Activated T-helper 2 cell treated with anti-CD3 and anti-CD28 coated beads, Interferon-gamma antibody, Interleukin-2, Interleukin-4, amounts not matched to agents 10 μg/mL and 5 μg/mL and 100 μg/mL, durations not matched to agents 14 hours and 24 hours and 36 hours (primary cell): ENCODE measurements around the gene TACC3. TPM values are rescaled to one million over a fixed set of nuclear protein-coding genes. Genes with fewer than 3 reads are reported as not detected.

ENCODE experiments used
- DNase-seq: peaks from one replicate; pipeline ENCODE4 v3.0.0; 2021; ENCODE audit warnings: low spot score
- H3K27ac Mint-ChIP-seq: one replicate; pipeline ENCODE4 v1.8.0; 2021; ENCODE audit warnings: mixed read lengths
- H3K27me3 Mint-ChIP-seq: one replicate; pipeline ENCODE4 v1.8.0; 2021; ENCODE audit warnings: low read depth, mixed read lengths
- H3K36me3 Mint-ChIP-seq: one replicate; pipeline ENCODE4 v1.8.0; 2021; ENCODE audit warnings: low read depth, mixed read lengths
- H3K4me1 Mint-ChIP-seq: one replicate; pipeline ENCODE4 v1.8.0; 2021; ENCODE audit warnings: low read depth, mixed read lengths
- H3K4me3 Mint-ChIP-seq: one replicate; pipeline ENCODE4 v1.8.0; 2021; ENCODE audit warnings: low read depth, mild to moderate bottlenecking, moderate library complexity, mixed read lengths
- H3K9me3 Mint-ChIP-seq: one replicate; pipeline ENCODE4 v1.8.0; 2021; ENCODE audit warnings: mixed read lengths
- intact Hi-C: fragments of 100-400 bp; cut with micrococcal nuclease; formaldehyde crosslinking; loops from one replicate; pipeline ENCODE4 v1.15.1; 2023
- total RNA-seq: library from RNA; stranded (reverse); gene quantifications from 2 replicates; pipeline ENCODE4 v1.2.3, GENCODE V29; 2022

The TACC3 gene
- 137 and 141 TPM in 2 replicates for total RNA-seq

DNA sequence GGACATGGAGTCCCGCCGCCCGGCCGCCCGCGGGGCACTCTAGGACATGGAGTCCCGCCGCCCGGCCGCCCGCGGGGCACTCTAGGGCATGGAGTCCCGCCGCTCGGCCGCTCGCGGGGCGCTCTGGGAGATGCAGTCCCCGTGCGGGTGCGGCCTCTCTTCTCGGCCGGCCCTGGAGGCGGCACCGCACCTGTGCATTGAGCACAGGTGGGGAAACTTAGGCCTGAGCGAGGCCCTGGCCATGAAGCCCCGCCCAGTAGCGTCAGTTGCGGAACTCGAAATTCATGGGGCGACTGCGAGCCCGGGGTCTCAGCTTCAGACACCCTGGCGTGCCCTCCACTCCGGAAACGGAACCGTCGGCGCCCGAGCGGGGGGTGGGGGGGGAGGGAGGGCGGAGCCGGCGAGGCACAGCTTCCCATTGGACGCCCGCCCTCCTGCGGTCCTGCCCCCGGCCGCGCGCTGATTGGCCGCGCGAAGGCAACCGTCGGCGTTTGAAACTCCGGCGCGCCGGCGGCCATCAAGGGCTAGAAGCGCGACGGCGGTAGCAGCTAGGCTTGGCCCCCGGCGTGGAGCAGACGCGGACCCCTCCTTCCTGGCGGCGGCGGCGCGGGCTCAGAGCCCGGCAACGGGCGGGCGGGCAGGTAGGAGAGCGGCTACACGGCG, at the start of gene TACC3, which contains the start of gene TMEM129:
TSS of gene TACC3 (plus strand) at position 519 of the 663 bp plus-strand sequence. CDS start 1,901 bp downstream, outside the sequence.
TSS of gene TMEM129 (minus strand) at position 321 of the 663 bp plus-strand sequence. CDS start 486 bp downstream, outside the sequence.
- peak; percentile 92 for DNase-seq
- Mint-ChIP-seq H3K4me1 (peaks cover 36% of the 10 kb centered on the region), H3K36me3 (peaks cover 58% of the 10 kb centered on the region), H3K4me3 (peak within 1 kb of the TSS; percentile 97), H3K27ac (peak within 1 kb of the TSS; percentile 99), H3K27me3 (no peaks in the 10 kb centered on the region), H3K9me3 (no peaks in the 10 kb centered on the region)
- intact Hi-C loops, result loop anchor here (1.0 to 2.0 kb wide), 3 partner anchors 9 to 522 kb away; partner anchors contain the start of genes HAUS3, NSD2, POLN and SLBP

DNA sequence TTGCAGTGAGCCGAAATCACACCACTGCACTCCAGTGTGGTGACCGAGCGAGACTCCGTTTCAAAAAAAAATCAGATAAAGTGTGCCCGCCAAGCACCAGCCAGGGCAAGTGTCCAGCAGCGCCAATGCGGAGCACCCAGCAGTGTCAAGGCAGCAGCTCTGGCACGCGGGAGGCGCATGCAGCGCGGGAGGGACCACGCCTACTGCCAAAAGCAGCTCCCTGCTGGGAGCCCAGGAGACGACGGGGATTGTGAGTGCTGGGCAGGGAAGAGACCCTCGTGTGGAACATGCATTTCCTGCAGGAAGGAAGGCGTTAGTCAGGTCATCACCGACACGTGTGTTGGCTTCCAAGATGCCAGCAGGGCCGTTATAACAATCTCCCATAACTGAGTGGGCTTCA, 47.6 kb upstream of the TACC3 start:
- DNase-seq, result no peak
- H3K4me1 Mint-ChIP-seq, result no peaks in the 10 kb centered on the region
- H3K27me3 Mint-ChIP-seq, result no peaks in the 10 kb centered on the region
- no peaks in the 10 kb centered on the region for H3K36me3 Mint-ChIP-seq
- intact Hi-C loops, result no loop called here
- H3K27ac Mint-ChIP-seq, result no peak overlapping the region
- no peak overlapping the region for H3K4me3 Mint-ChIP-seq
- H3K9me3 Mint-ChIP-seq, result no peaks in the 10 kb centered on the region

- intact Hi-C loops, result no loop called here
- Mint-ChIP-seq H3K4me3 (no peak overlapping the region), H3K27me3 (no peaks in the 10 kb centered on the region), H3K27ac (no peak overlapping the region), H3K36me3 (no peaks in the 10 kb centered on the region), H3K4me1 (no peaks in the 10 kb centered on the region), H3K9me3 (no peaks in the 10 kb centered on the region)
- no peak for DNase-seq
Measured at GRCh38 chr4:1674682-1675081, 46.6 kb upstream of the TACC3 start.

GRCh38 chr4:1675136-1675801, 46.1 kb upstream of the TACC3 start:
- H3K36me3 Mint-ChIP-seq, result no peaks in the 10 kb centered on the region
- intact Hi-C loops, result no loop called here
- no peak for DNase-seq
- H3K27me3 Mint-ChIP-seq, result no peaks in the 10 kb centered on the region
- H3K4me1 Mint-ChIP-seq, result no peaks in the 10 kb centered on the region
- H3K4me3 Mint-ChIP-seq, result no peak overlapping the region
- no peak overlapping the region for H3K27ac Mint-ChIP-seq
- no peaks in the 10 kb centered on the region for H3K9me3 Mint-ChIP-seq

- intact Hi-C loops, result no loop called here
- Mint-ChIP-seq H3K27ac (no peak overlapping the region), H3K27me3 (no peaks in the 10 kb centered on the region), H3K9me3 (no peaks in the 10 kb centered on the region), H3K36me3 (no peaks in the 10 kb centered on the region), H3K4me3 (no peak overlapping the region), H3K4me1 (no peaks in the 10 kb centered on the region)
- DNase-seq, result no peak
Measured at GRCh38 chr4:1675802-1676137, 45.6 kb upstream of the TACC3 start.

GRCh38 chr4:1676605-1677525, 44.5 kb upstream of the TACC3 start:
- Mint-ChIP-seq H3K27ac (no peak overlapping the region), H3K27me3 (no peaks in the 10 kb centered on the region), H3K4me3 (no peak overlapping the region), H3K36me3 (no peaks in the 10 kb centered on the region), H3K4me1 (no peaks in the 10 kb centered on the region), H3K9me3 (no peaks in the 10 kb centered on the region)
- intact Hi-C loops, result no loop called here
- DNase-seq, result no peak

- intact Hi-C loops, result no loop called here
- H3K27ac Mint-ChIP-seq, result no peak overlapping the region
- peaks cover 8% of the 10 kb centered on the region for H3K4me1 Mint-ChIP-seq
- H3K4me3 Mint-ChIP-seq, result no peak overlapping the region
- no peaks in the 10 kb centered on the region for H3K36me3 Mint-ChIP-seq
- no peaks in the 10 kb centered on the region for H3K27me3 Mint-ChIP-seq
- no peaks in the 10 kb centered on the region for H3K9me3 Mint-ChIP-seq
- no peak for DNase-seq
Measured at GRCh38 chr4:1678244-1678643, 43.1 kb upstream of the TACC3 start.

DNA sequence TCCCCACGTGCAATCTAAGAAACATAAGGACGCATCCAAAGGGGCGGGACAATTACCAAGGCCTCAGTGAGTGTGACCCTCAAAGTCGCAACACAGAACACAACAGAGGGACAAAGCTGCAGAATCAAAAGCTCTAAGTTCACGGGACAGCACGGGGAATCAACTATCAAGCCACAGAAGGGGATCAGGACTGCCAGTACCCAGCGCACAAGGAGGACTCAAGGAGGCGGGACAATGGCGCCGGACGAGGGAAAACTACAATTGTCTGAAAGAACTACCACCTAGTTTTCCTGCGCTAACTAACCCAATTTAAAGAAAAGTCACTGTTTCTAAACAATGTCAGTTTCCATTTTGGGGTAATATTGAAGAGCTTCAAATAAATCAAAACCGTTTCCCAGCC, 38.5 kb upstream of the TACC3 start:
- Mint-ChIP-seq H3K27ac (peak overlapping the region; percentile 76), H3K27me3 (no peaks in the 10 kb centered on the region)
- intact Hi-C loops, result loop anchor here (5.0 kb wide), 1 partner anchor 436 kb away; the partner anchor contains the start of gene CTBP1

DNA sequence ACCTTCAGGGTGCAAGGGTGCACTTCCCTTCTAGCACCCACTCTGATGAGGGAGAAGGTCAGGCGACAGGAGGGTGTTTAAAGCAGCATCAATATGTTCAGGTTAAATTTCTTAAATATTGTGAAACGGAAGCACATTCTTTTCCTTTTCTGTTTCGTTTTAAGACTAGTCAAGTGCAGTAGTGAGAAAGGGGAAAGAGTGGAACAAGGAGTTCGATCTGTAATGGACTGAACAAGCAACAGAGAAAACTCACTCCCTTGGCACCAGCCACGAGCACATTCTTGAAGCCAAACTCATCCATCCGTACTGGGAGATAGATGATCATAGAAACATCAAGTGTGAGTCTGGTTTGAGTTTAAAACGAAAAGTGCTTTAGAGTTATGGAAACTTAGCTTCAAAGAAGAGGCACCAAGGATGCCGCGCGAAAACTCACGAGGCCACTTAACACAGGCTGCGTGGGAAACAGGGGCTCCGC, 38.0 kb upstream of the TACC3 start:
- intact Hi-C loops, result loop anchor here (5.0 kb wide), 1 partner anchor 436 kb away; the partner anchor contains the start of gene CTBP1
- no peaks in the 10 kb centered on the region for H3K36me3 Mint-ChIP-seq
- H3K4me3 Mint-ChIP-seq, result peak overlapping the region; percentile 77
- H3K4me1 Mint-ChIP-seq, result peaks cover 11% of the 10 kb centered on the region
- H3K27ac Mint-ChIP-seq, result peak overlapping the region; percentile 76
- no peaks in the 10 kb centered on the region for H3K27me3 Mint-ChIP-seq
- H3K9me3 Mint-ChIP-seq, result no peaks in the 10 kb centered on the region
- DNase-seq, result no peak

More for the DNA sequence above, 38.5 kb upstream of the TACC3 start:
- H3K4me3 Mint-ChIP-seq, result peak overlapping the region; percentile 77
- H3K4me1 Mint-ChIP-seq, result peaks cover 11% of the 10 kb centered on the region
- no peak for DNase-seq
- no peaks in the 10 kb centered on the region for H3K36me3 Mint-ChIP-seq
- H3K9me3 Mint-ChIP-seq, result no peaks in the 10 kb centered on the region

- Mint-ChIP-seq H3K9me3 (no peaks in the 10 kb centered on the region), H3K4me1 (peaks cover 11% of the 10 kb centered on the region), H3K36me3 (no peaks in the 10 kb centered on the region), H3K27me3 (no peaks in the 10 kb centered on the region), H3K4me3 (peak within 1 kb of the TSS; percentile 77), H3K27ac (peak within 1 kb of the TSS; percentile 76)
- intact Hi-C loops, result loop anchor here (1.0 to 5.0 kb wide), 2 partner anchors 28 to 437 kb away; partner anchors contain the start of genes CTBP1 and SLBP
- DNase-seq, result peak; percentile 89
Measured at GRCh38 chr4:1683736-1684505, 37.4 kb upstream of the TACC3 start, which contains the start of gene FAM53A. Gene FAM53A, minus strand, starts transcription at chr4:1684313. Its CDS starts 15,572 bp downstream, at chr4:1668741.

DNA sequence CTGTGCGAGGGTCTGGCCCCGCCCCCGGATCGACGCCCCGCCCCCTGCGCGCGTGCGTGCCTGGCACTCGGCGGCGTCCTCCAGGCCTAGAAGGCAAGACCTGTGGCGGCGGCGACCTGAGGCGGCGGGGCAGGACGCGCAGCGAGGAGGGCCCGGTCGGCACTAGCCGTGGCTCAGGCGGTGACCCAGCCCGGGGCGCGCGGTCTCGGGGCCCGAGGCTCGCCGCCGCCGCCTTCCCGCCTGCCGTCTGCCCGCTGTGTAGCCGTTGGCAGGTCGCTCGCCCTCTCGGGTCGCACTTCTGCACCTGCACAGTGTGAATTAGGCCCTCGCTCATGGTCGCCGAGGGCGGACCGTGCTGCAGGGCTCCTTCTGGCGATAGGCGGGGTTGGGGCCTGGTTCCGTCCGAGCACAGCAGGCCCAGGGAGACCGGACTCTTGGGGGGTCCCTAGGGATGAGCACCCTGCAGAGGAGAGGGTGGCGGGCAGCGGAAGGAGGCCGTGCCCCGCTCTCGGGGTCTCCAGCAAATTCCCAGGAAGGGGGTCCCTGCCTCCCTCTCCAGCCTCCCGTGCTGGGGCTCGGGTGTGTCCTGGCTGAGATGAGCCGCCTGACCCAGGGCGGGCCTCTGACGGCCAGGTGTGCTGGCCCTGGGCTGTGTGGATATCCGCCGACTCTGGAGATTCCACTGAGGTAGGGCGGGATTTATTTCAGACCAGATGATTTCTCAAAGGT, 36.7 kb upstream of the TACC3 start:
- H3K4me1 Mint-ChIP-seq, result peaks cover 11% of the 10 kb centered on the region
- H3K27me3 Mint-ChIP-seq, result no peaks in the 10 kb centered on the region
- H3K36me3 Mint-ChIP-seq, result peaks cover 3% of the 10 kb centered on the region
- no peaks in the 10 kb centered on the region for H3K9me3 Mint-ChIP-seq
- intact Hi-C loops, result loop anchor here (1.0 to 5.0 kb wide), 2 partner anchors 28 to 437 kb away; partner anchors contain the start of genes CTBP1 and SLBP
- H3K4me3 Mint-ChIP-seq, result peak overlapping the region; percentile 37
- peak overlapping the region; percentile 38 for H3K27ac Mint-ChIP-seq
- DNase-seq, result no peak
